ENCODE data around the gene DEXI.

- TF ChIP-seq POLR2A (IDR thresholded peaks at IDR 0.05) (no peak), CTCF (IDR thresholded peaks at IDR 0.05) (no peak)
These were observed 741 bp upstream of the DEXI start for GRCh38 chr16:10943064-10943353.

Data from body of pancreas (tissue), 4 donors.